ENCODE data around the gene HCN2. TPM values are rescaled to one million over a fixed set of nuclear protein-coding genes. Genes with fewer than 3 reads are reported as not detected.
"Not testable (repeated sequence)": the region's sequence is repeated elsewhere in the genome, so short reads cannot be mapped to it uniquely, and the experiment has no call there.

The HCN2 gene
- total RNA-seq, 1 experiment from 2014 or later: 3.9 TPM

DNA sequence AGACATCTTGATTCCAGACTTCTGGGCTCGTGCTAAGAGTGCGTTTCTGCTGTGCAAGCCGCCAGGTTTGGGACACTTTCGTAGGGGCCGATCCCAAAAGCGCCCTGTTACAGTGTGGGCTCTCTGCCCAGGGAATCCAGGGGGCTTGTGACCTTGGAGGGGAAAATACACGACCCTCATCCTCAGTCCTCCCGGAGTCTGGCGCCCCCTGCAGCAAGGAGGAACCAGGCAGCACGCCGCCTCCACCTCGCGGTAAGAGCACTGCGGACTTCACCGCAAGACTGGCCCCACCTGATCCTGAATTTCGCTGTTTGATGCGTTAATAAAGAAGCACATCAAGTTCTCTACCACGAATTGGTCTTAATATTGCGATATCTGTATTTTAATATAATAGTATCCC, 38.5 kb downstream of the HCN2 start:
- Histone ChIP-seq H3K27me3 (replicated peaks; ENCODE audit: control insufficient read depth, insufficient read depth, low read length) (no peaks in the 10 kb centered on the region), H3K4me3 (ENCODE audit: low read depth, low read length) (no peak overlapping the region), H3K36me3 (ENCODE audit: control insufficient read depth, insufficient read depth, low read length) (no peaks in the 10 kb centered on the region), H3K4me1 (no peaks in the 10 kb centered on the region), H3K9me3 (no peaks in the 10 kb centered on the region)
- TF ChIP-seq, protein P1, sequence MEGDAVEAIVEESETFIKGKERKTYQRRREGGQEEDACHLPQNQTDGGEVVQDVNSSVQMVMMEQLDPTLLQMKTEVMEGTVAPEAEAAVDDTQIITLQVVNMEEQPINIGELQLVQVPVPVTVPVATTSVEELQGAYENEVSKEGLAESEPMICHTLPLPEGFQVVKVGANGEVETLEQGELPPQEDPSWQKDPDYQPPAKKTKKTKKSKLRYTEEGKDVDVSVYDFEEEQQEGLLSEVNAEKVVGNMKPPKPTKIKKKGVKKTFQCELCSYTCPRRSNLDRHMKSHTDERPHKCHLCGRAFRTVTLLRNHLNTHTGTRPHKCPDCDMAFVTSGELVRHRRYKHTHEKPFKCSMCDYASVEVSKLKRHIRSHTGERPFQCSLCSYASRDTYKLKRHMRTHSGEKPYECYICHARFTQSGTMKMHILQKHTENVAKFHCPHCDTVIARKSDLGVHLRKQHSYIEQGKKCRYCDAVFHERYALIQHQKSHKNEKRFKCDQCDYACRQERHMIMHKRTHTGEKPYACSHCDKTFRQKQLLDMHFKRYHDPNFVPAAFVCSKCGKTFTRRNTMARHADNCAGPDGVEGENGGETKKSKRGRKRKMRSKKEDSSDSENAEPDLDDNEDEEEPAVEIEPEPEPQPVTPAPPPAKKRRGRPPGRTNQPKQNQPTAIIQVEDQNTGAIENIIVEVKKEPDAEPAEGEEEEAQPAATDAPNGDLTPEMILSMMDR (IDR thresholded peaks at IDR 0.05; ENCODE audit: insufficient read depth in 1 of 2, low read depth in 1 of 2, low read length in 1 of 2, severe bottlenecking in 1 of 2, unreplicated experiment in 1 of 2): peak in 1 of 2 experiments; percentile 3
- ChIA-PET CTCF (no interaction called here), POLR2A (no interaction called here)
- no peak for DNase-seq
- Mint-ChIP-seq H3K27ac (ENCODE audit: unreplicated experiment) (no peak overlapping the region), H3K4me3 (ENCODE audit: unreplicated experiment) (no peak overlapping the region), H3K27me3 (ENCODE audit: insufficient read depth, unreplicated experiment) (no peaks in the 10 kb centered on the region), H3K9me3 (ENCODE audit: unreplicated experiment) (no peaks in the 10 kb centered on the region), H3K4me1 (ENCODE audit: low read depth, unreplicated experiment) (no peaks in the 10 kb centered on the region), H3K36me3 (ENCODE audit: insufficient read depth, unreplicated experiment) (peaks cover 49% of the 10 kb centered on the region)
- no TSS peak for BruUV-seq (replicated peaks)
- intact Hi-C loops (cut with micrococcal nuclease; ENCODE audit: unreplicated experiment): no loop called here

GRCh38 chr19:629515-629914, 39.8 kb downstream of the HCN2 start:
- CTCF ChIA-PET; H3K27ac Mint-ChIP-seq (ENCODE audit: unreplicated experiment); DNase-seq; H3K36me3 ChIP-seq (ENCODE audit: control insufficient read depth, insufficient read depth, low read length); H3K9me3 Mint-ChIP-seq (ENCODE audit: unreplicated experiment); POLR2A ChIA-PET; BruUV-seq (replicated peaks); H3K27me3 ChIP-seq (replicated peaks; ENCODE audit: control insufficient read depth, insufficient read depth, low read length); H3K27me3 Mint-ChIP-seq (ENCODE audit: insufficient read depth, unreplicated experiment); H3K4me3 Mint-ChIP-seq (ENCODE audit: unreplicated experiment); intact Hi-C loops (cut with micrococcal nuclease; ENCODE audit: unreplicated experiment); H3K4me1 Mint-ChIP-seq (ENCODE audit: low read depth, unreplicated experiment); H3K9me3 ChIP-seq; H3K4me3 ChIP-seq (ENCODE audit: low read depth, low read length); H3K4me1 ChIP-seq: not testable (repeated sequence)
- H3K36me3 Mint-ChIP-seq (ENCODE audit: insufficient read depth, unreplicated experiment): peaks cover 57% of the 10 kb centered on the region

DNA sequence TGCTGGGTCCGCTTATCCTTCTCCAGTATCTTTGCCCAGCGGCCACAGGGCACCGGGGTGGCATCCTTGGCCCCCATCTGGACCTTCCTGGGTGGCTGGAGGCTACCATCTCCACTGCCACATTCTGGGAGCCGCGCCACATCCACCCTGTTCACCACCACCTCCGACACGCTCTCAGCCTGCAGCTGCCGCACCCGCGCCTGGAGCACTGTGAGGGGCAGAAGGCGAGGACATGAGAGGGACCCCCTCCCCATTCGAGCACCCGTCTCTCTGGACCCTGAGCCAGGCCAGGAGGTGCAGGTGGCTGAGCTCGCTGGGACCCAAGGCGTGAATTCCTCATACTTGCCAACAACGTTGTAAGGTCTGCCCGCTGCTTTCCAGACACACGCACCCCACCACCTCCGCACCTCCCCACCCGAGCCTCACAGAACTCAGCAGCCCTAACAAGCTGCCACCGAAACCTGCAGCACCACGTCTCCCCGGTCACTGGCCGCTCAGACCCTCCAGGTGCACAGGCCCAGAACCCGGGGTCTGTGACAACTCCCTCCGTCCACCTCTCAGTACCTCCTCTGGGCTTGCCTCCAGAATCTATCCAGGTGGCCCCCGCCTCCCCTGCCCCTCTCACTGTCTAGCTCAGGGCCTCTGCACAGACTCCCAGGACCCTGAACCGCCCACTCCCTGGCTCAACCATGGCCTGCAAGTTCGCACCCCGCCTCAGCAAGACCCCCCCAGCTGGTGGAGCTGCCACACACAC, 40.5 kb downstream of the HCN2 start:
- DNase-seq: no peak
- intact Hi-C loops (cut with micrococcal nuclease; ENCODE audit: unreplicated experiment): no loop called here
- Histone ChIP-seq H3K4me1 (peaks cover 5% of the 10 kb centered on the region; the same call in 1 of the 2 replicates), H3K36me3 (ENCODE audit: control insufficient read depth, insufficient read depth, low read length) (no peaks in the 10 kb centered on the region), H3K9me3 (no peaks in the 10 kb centered on the region), H3K4me3 (ENCODE audit: low read depth, low read length) (no peak overlapping the region), H3K27me3 (replicated peaks; ENCODE audit: control insufficient read depth, insufficient read depth, low read length) (no peaks in the 10 kb centered on the region)
- no peaks in the 10 kb centered on the region for H3K9me3 Mint-ChIP-seq (ENCODE audit: unreplicated experiment)
- H3K4me3 Mint-ChIP-seq (ENCODE audit: unreplicated experiment): no peak overlapping the region
- peaks cover 57% of the 10 kb centered on the region for H3K36me3 Mint-ChIP-seq (ENCODE audit: insufficient read depth, unreplicated experiment)
- BruUV-seq (replicated peaks): no TSS peak
- H3K27me3 Mint-ChIP-seq (ENCODE audit: insufficient read depth, unreplicated experiment): no peaks in the 10 kb centered on the region
- POLR2A ChIA-PET: no interaction called here
- TF ChIP-seq, protein P1 (IDR thresholded peaks at IDR 0.05; ENCODE audit: insufficient read depth in 1 of 2, low read depth in 1 of 2, low read length in 1 of 2, severe bottlenecking in 1 of 2, unreplicated experiment in 1 of 2): no peak
- CTCF ChIA-PET: no interaction called here
- peaks cover 6% of the 10 kb centered on the region for H3K4me1 Mint-ChIP-seq (ENCODE audit: low read depth, unreplicated experiment)
- H3K27ac Mint-ChIP-seq (ENCODE audit: unreplicated experiment): no peak overlapping the region

Data from Caco-2 (cell line).